ENCODE results near the gene TMEM179B. TPM values are rescaled to one million over a fixed set of nuclear protein-coding genes. Genes with fewer than 3 reads are reported as not detected.

The TMEM179B gene
- total RNA-seq, 1 donor from 2014 or later, result 102 TPM

DNA sequence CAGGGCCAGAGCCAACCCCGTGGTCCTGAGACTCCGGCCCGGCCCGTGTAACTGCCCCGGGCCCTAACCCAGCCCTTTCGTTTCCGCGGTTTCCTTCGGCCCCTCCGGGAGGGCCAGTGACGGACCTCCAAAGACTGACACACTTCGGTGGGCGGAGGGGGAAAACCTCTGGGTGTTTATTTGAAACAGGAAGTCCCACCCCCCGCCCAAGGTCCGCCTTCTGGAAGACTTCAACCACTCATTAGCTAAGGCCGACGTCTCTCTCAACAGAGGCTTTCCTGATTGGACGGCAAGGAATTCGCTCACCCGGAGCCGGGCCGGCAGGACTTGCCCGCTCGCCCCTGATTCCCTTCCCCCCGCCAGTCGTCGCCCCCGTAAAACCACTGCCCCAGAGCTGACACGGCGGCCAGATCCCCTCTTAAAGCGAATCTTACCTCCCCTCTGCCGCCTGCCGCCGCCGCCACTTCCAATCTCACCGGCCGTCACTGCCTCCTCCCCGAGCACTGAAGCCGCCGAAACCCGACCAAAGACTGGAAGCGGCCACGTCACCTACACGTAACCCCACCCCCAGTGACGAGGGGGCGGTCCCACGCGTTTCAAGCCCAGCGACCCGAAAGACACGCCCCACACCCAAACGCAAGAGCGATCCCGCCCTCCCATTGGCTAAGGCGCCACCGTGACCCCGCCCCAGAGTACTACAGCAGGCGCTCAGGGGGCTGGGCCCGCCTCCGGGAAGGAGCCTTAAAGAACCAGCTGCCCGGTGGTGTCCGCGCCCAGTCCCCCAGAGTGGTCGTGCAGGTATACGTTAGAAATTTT, 44.5 kb downstream of the TMEM179B start, which contains the start of gene STX5:
Gene STX5, minus strand, starts transcription at position 532 of the 816 bp plus-strand sequence. CDS start 808 bp downstream, outside the sequence.
- peaks cover 22 to 32% of the 10 kb centered on the region in 2 donors for H3K36me3 ChIP-seq
- H3K27ac ChIP-seq, result peak within 1 kb of the TSS; percentile 90 to 95
- H3K9me3 ChIP-seq, result no peaks in the 10 kb centered on the region
- intact Hi-C loops (cut with DNase I), result loop anchor here (1.0 to 5.0 kb wide), 7 partner anchors 8 to 219 kb away; partner anchors contain the start of genes BSCL2, EML3, GNG3 and HNRNPUL2
- H3K27me3 ChIP-seq, result no peaks in the 10 kb centered on the region
- TF ChIP-seq, protein P1, sequence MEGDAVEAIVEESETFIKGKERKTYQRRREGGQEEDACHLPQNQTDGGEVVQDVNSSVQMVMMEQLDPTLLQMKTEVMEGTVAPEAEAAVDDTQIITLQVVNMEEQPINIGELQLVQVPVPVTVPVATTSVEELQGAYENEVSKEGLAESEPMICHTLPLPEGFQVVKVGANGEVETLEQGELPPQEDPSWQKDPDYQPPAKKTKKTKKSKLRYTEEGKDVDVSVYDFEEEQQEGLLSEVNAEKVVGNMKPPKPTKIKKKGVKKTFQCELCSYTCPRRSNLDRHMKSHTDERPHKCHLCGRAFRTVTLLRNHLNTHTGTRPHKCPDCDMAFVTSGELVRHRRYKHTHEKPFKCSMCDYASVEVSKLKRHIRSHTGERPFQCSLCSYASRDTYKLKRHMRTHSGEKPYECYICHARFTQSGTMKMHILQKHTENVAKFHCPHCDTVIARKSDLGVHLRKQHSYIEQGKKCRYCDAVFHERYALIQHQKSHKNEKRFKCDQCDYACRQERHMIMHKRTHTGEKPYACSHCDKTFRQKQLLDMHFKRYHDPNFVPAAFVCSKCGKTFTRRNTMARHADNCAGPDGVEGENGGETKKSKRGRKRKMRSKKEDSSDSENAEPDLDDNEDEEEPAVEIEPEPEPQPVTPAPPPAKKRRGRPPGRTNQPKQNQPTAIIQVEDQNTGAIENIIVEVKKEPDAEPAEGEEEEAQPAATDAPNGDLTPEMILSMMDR (IDR thresholded peaks at IDR 0.05), result no peak
- H3K4me3 ChIP-seq, result peak within 1 kb of the TSS; percentile 74 to 77
- H3K4me1 ChIP-seq, result peaks cover 0 to 31% of the 10 kb centered on the region in 2 donors
- DNase-seq (ENCODE audit: low spot score in 2 of 2), result peak; percentile 96 to 100

DNA sequence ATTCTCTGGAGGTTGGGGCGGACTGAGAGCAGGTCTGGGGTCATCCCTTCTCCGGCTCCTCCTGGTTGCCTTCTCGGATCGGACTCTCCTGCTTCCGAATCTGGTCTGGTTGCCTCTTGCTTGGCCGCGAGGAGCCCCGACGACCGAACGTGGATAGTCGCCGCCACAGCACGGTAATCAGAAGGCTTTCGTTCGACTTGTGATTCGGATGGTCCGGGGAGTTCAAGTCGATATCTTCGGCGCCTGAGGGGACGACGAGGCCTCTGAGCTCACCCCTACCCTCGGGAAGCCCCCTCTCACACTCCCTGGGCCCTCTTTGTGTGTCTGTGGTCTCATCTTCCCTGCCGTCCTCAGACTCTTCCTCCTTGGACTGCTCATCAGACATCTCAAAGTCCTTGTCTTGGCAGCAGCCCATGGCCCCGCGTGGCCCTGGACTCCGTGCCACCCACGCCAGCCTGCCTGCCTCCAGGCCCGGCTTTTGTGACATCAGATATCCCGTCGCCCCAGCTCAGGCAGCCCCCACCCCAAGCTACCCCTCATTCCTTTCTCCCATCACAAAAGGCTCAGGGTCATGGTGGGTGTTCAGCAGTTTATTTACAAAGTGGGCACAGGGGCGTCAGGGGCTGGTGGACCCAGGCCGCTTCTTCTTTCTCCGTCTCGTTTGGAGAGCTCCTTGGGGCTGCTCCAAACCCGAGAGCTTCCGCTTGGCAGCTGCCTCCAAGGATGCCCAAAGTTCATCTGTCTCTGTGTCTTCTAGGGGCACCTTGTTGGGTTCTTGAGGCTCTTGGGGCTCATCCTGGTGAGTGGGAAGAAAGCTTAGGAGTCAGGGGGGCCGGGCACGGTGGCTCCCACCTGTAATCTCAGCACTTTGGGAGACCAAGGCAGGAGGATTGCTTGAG, 45.4 kb downstream of the TMEM179B start, which contains the start of gene TEX54:
Gene TEX54, minus strand, starts transcription at position 506 of the 899 bp plus-strand sequence.
- Histone ChIP-seq H3K4me3 (peak within 1 kb of the TSS; percentile 74 to 77), H3K36me3 (peaks cover 13 to 23% of the 10 kb centered on the region in 2 donors), H3K4me1 (peaks cover 0 to 31% of the 10 kb centered on the region in 2 donors), H3K27ac (peak within 1 kb of the TSS; percentile 90 to 95), H3K27me3 (no peaks in the 10 kb centered on the region), H3K9me3 (no peaks in the 10 kb centered on the region)
- intact Hi-C loops (cut with DNase I), result loop anchor here (1.0 to 5.0 kb wide), 5 partner anchors 23 to 220 kb away; partner anchors contain the start of genes BSCL2, EML3, GNG3 and NXF1
- TF ChIP-seq, protein P1 (IDR thresholded peaks at IDR 0.05), result no peak
- DNase-seq (ENCODE audit: low spot score in 2 of 2), result peak in 1 of 2 donors; percentile 74

DNA sequence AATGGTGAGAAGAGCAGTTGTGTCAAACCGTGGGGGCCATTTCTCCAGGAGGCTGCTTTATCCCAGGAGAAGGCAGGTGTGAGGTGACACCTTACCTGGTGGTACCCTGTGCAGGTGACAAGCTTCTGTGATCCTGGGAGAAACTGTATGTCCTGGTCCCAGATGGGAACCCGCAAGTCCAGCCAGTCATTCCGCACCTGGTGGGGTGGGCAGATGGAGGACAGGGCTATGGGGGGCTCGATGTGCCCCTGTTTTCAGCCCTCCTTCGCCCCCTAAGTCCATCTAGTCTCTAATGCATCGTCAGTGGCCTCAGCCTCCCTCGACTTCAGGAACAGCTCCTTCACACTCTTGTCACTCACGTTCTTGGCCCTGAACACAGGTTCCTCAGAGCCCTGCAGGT, 48.1 kb downstream of the TMEM179B start:
- no peaks in the 10 kb centered on the region for H3K9me3 ChIP-seq
- peaks cover 11% of the 10 kb centered on the region in 2 donors for H3K36me3 ChIP-seq
- no peak overlapping the region for H3K27ac ChIP-seq
- H3K4me1 ChIP-seq, result peaks cover 6 to 20% of the 10 kb centered on the region in 2 donors
- no peak overlapping the region for H3K4me3 ChIP-seq
- TF ChIP-seq, protein P1 (IDR thresholded peaks at IDR 0.05), result no peak
- intact Hi-C loops (cut with DNase I), result no loop called here
- DNase-seq (ENCODE audit: low spot score in 2 of 2), result no peak
- no peaks in the 10 kb centered on the region for H3K27me3 ChIP-seq

DNA sequence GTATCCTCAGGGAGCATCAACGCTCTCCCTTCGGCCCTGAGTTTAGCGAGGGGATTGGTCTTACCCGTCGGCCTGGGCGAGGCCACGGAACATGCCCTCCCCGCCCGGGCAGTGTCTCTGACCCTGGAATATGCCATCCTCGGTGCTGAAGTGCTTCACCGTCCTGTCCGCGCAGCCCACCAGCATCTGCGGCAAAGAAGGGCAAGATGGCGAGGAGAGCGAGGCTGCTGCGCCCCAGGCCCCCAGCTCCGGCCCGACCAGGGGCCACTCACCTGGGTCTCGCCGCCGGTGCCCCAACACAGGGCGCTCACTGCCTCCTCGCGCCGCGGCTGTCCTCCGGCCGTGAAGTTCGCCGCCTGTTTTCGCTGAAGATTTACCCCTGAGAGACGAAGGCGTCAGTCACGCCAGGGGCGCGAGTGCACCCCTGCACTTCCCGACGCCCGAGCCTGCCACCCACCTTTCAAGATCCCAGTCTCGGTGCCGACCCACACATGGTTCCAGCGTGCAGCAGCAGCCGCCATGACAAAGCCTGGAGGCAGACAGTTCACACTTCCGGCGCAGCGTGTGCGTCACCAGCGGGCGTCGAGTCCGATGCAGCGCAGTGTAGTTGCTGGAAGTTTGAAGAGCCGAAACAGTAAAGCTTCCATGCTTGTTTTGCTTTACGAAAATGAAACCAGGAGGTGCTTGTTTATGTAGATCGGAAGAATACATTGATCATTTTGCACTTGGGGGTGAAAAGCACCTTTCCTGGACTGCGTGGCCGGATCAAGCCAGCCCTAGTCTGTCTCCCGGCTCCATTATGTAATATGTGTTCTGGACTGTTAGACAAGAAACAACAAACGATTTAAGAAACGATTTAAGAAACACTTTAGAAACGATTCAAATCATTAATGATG, 52.1 kb downstream of the TMEM179B start, which contains the start of gene WDR74:
Gene WDR74, minus strand, starts transcription at position 541 of the 896 bp plus-strand sequence. Its CDS starts 20 bp downstream, at position 521.
- TF ChIP-seq, protein P1 (IDR thresholded peaks at IDR 0.05), result no peak
- intact Hi-C loops (cut with DNase I), result loop anchor here (1.0 kb wide), 1 partner anchor 8 kb away; no protein-coding TSS in a partner anchor
- Histone ChIP-seq H3K4me3 (peak within 1 kb of the TSS; percentile 79 to 80), H3K36me3 (peaks cover 11% of the 10 kb centered on the region in 2 donors), H3K4me1 (peaks cover 6 to 13% of the 10 kb centered on the region in 2 donors), H3K27ac (peak within 1 kb of the TSS; percentile 93 to 95), H3K9me3 (no peaks in the 10 kb centered on the region), H3K27me3 (no peaks in the 10 kb centered on the region)
- DNase-seq (ENCODE audit: low spot score in 2 of 2), result peak; percentile 70 to 96

Other genes starting within 250 kb of the TMEM179B start
- gene AHNAK, start 240.6 kb upstream of the TMEM179B start, total RNA-seq, result 718 TPM
- gene EEF1G, start 213.5 kb upstream of the TMEM179B start, total RNA-seq, result 1,083 TPM
- gene TUT1, start 195.9 kb upstream of the TMEM179B start, total RNA-seq, result 18.4 TPM
- gene MTA2, start 185.5 kb upstream of the TMEM179B start, total RNA-seq, result 79.2 TPM
- gene EML3, start 174.6 kb upstream of the TMEM179B start, total RNA-seq, result 207 TPM
- not detected for gene ROM1, start 174.1 kb upstream of the TMEM179B start, total RNA-seq
- gene B3GAT3, start 165.4 kb upstream of the TMEM179B start, total RNA-seq, result 61.3 TPM
- gene GANAB, start 140.8 kb upstream of the TMEM179B start, total RNA-seq, result 326 TPM
- gene INTS5, start 134.1 kb upstream of the TMEM179B start, total RNA-seq, result 8.1 TPM
- gene C11orf98, start 122.2 kb upstream of the TMEM179B start, total RNA-seq, result 49.8 TPM
- gene CSKMT, start 122.1 kb upstream of the TMEM179B start, total RNA-seq, result not detected
- 3.9 TPM for gene UQCC3, start 115.7 kb upstream of the TMEM179B start, total RNA-seq
- gene LBHD1, start 115.1 kb upstream of the TMEM179B start, total RNA-seq, result not detected
- gene UBXN1, start 108.3 kb upstream of the TMEM179B start, total RNA-seq, result 60.2 TPM
- gene LRRN4CL, start 97.9 kb upstream of the TMEM179B start, total RNA-seq, result 12.1 TPM
- 55.9 TPM for gene BSCL2, start 80.0 kb upstream of the TMEM179B start, total RNA-seq
- not detected for gene GNG3, start 79.7 kb upstream of the TMEM179B start, total RNA-seq
- gene HNRNPUL2, start 59.9 kb upstream of the TMEM179B start, total RNA-seq, result 14.6 TPM
- gene TTC9C, start 58.9 kb upstream of the TMEM179B start, total RNA-seq, result 1.4 TPM
- gene ZBTB3, start 33.2 kb upstream of the TMEM179B start, total RNA-seq, result 2.9 TPM
- 110 TPM for gene POLR2G, start 25.8 kb upstream of the TMEM179B start, total RNA-seq
- gene TAF6L, start 16.0 kb upstream of the TMEM179B start, total RNA-seq, result 51.7 TPM
- gene TMEM223, start 4.6 kb downstream of the TMEM179B start, total RNA-seq, result 92.5 TPM
- gene NXF1, start 18.0 kb downstream of the TMEM179B start, total RNA-seq, result 41.8 TPM
- gene STX5, start 44.6 kb downstream of the TMEM179B start, total RNA-seq, result 40.3 TPM
- gene TEX54, start 45.4 kb downstream of the TMEM179B start, total RNA-seq, result not detected
- 28.7 TPM for gene WDR74, start 52.2 kb downstream of the TMEM179B start, total RNA-seq
- gene SLC3A2, start 93.5 kb downstream of the TMEM179B start, total RNA-seq, result 143 TPM
- not detected for gene CHRM1, start 134.0 kb downstream of the TMEM179B start, total RNA-seq
- gene SLC22A6, start 197.6 kb downstream of the TMEM179B start, total RNA-seq, result not detected
- not detected for gene SLC22A8, start 228.4 kb downstream of the TMEM179B start, total RNA-seq

Measured in ascending aorta (tissue), 2 donors.